Esophagus muscularis mucosa (tissue), 4 donors: Measurements from ENCODE around the gene UBE2U. TPM values are rescaled to one million over a fixed set of nuclear protein-coding genes. Genes with fewer than 3 reads are reported as not detected.
A peak's percentile ranks its signal among the peaks of the same experiment; 100 is the strongest.

Experiments used
- DNase-seq: peaks from one replicate; pipeline ENCODE4 v3.0.0-alpha.2; 2017; ENCODE audit errors: extremely low spot score
- H3K27ac ChIP-seq, 4 donors: fragments of 200-600 bp; sonication (generic); replicated peaks in 1 of 4; 1 replicate in 3 of 4; 2 replicates in 1 of 4; pipeline ENCODE4 v1.5.1; 2016 to 2019; ENCODE audit warnings: mild to moderate bottlenecking in 1 of 4
- H3K27me3 ChIP-seq, 4 donors: fragments of 200-600 bp; sonication (generic); one replicate each; pipeline versions ENCODE4 v1.5.1 to v1.6.0; 2016 to 2019
- H3K36me3 ChIP-seq, 4 donors: fragments of 200-600 bp; sonication (generic); one replicate each; pipeline ENCODE4 v1.5.1; 2016 to 2019
- H3K4me1 ChIP-seq, 4 donors: fragments of 200-600 bp; sonication (generic); one replicate each; pipeline ENCODE4 v1.5.1; 2016 to 2019
- H3K4me3 ChIP-seq, 4 donors: fragments of 200-600 bp; sonication (generic); 1 replicate in 2 of 4; 2 replicates in 2 of 4; pipeline ENCODE4 v1.5.1; 2016 to 2019; ENCODE audit warnings: mild to moderate bottlenecking in 4 of 4, moderate library complexity in 1 of 4
- H3K9me3 ChIP-seq, 4 donors: fragments of 200-600 bp; sonication (generic); 1 replicate in 3 of 4; 2 replicates in 1 of 4; pipeline ENCODE4 v1.5.1; 2016 to 2019
- CTCF ChIP-seq, 3 experiments: fragments of 200-600 bp in 2 of 3; fragments of 450-650 bp in 1 of 3; sonication (generic) in 2 of 3; IDR thresholded peaks; one replicate each; pipeline ENCODE4 v1.5.1; 2017 to 2019; ENCODE audit warnings: antibody characterized with exemption in 3 of 3, mild to moderate bottlenecking in 2 of 3, moderate library complexity in 1 of 3
- EP300 ChIP-seq: sonication (generic); formaldehyde crosslinking; IDR thresholded peaks from one replicate; pipeline ENCODE4 v1.6.1; 2017; ENCODE audit warnings: antibody characterized with exemption
- POLR2A ChIP-seq: fragments of 450-650 bp; IDR thresholded peaks from one replicate; pipeline ENCODE4 v1.6.1; 2017; ENCODE audit warnings: antibody characterized with exemption, moderate library complexity, mild to moderate bottlenecking, low read depth
- POLR2AphosphoS5 ChIP-seq, 2 donors: sonication (generic); formaldehyde crosslinking; IDR thresholded peaks; one replicate each; pipeline ENCODE4 v1.6.1; 2017; ENCODE audit warnings: antibody characterized with exemption in 2 of 2
- WGBS: methylation state at CpG from one replicate; pipeline ENCODE4 v1.1.5; 2018; 5-methylcytosine and 5-hydroxymethylcytosine counted together
- intact Hi-C: fragments of 100-400 bp; cut with DNase I; formaldehyde crosslinking; loops from one replicate; pipeline ENCODE4 v1.15.1; 2023
- total RNA-seq, 4 donors: library from RNA; depleted of rRNA; stranded (reverse); fragments of >200 nt; gene quantifications; one replicate each; pipeline versions ENCODE4 v1.1.0 to v1.2.1, GENCODE V29; 2016

Gene UBE2U
- total RNA-seq, 4 donors from 2014 or later: not detected

DNA sequence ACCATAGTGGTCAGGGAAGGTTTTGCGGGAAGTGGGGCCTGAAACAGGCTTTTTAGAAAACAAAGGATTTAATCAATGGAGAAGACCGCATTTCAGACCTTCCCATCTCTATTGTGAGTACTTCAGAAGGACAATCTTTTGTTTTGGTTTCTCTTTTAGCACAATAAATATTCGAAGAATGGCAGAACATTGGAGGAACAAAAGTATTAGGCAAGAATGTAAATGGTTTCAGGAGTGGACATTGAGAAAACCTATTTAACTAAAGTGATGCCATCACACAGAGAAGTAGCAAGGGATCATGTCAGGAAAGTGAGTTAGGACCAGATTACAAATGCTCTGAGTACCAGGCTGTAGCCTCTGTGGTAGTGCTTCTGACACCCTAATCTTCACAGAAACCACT, 26.8 kb upstream of the UBE2U start:
- TF ChIP-seq CTCF (IDR thresholded peaks at IDR 0.05) (no peak), POLR2A (no peak), POLR2AphosphoS5 (IDR thresholded peaks at IDR 0.05) (no peak), EP300 (no peak)

GRCh38 chr1:64179588-64179987, 23.8 kb upstream of the UBE2U start:
- no peaks in the 10 kb centered on the region for H3K9me3 ChIP-seq
- no peaks in the 10 kb centered on the region for H3K27me3 ChIP-seq
- no peak overlapping the region for H3K4me3 ChIP-seq
- peak; percentile 29 for DNase-seq
- no peak overlapping the region for H3K27ac ChIP-seq
- H3K36me3 ChIP-seq: peaks cover 0 to 19% (median 4%) of the 10 kb centered on the region in 4 donors
- TF ChIP-seq EP300 (no peak), POLR2AphosphoS5 (IDR thresholded peaks at IDR 0.05) (no peak), POLR2A (no peak), CTCF (IDR thresholded peaks at IDR 0.05) (no peak)
- H3K4me1 ChIP-seq: peaks cover 0 to 6% (median 2%) of the 10 kb centered on the region in 4 donors
- 91% methylated on average over 4 of the region's 4 CpGs for WGBS
- intact Hi-C loops: no loop called here

More for the DNA sequence above, 26.8 kb upstream of the UBE2U start:
- H3K4me3 ChIP-seq: no peak overlapping the region
- no peaks in the 10 kb centered on the region for H3K9me3 ChIP-seq
- peaks cover 0 to 19% (median 4%) of the 10 kb centered on the region in 4 donors for H3K36me3 ChIP-seq
- H3K27me3 ChIP-seq: no peaks in the 10 kb centered on the region
- DNase-seq: no peak
- H3K27ac ChIP-seq: no peak overlapping the region
- peaks cover 0 to 17% (median 12%) of the 10 kb centered on the region in 4 donors for H3K4me1 ChIP-seq
- WGBS: 89% methylated on average over 3 of the region's 3 CpGs
- intact Hi-C loops: no loop called here

DNA sequence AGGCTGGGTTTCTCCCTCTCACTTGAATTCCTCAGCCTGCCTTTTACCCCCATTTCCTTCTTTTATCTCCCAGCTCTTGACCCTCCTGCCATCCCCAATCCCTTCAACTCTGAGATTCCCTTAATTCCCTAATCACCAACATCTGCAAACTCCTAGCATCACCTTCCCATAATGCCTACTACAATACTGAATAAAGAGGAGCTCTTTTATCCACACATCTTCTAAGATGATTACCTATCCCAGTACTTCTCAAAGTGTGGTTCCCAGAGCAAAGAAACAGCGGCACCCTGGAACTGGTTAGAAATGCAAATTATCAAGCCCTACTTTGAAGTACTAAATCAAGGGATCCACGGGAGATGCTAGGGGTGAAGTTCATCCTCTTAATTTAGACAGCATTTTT, 21.2 kb upstream of the UBE2U start:
- intact Hi-C loops: no loop called here
- 98% methylated on average over 2 of the region's 2 CpGs for WGBS
- TF ChIP-seq POLR2AphosphoS5 (IDR thresholded peaks at IDR 0.05) (no peak), EP300 (no peak), POLR2A (no peak), CTCF (IDR thresholded peaks at IDR 0.05) (no peak)

DNA sequence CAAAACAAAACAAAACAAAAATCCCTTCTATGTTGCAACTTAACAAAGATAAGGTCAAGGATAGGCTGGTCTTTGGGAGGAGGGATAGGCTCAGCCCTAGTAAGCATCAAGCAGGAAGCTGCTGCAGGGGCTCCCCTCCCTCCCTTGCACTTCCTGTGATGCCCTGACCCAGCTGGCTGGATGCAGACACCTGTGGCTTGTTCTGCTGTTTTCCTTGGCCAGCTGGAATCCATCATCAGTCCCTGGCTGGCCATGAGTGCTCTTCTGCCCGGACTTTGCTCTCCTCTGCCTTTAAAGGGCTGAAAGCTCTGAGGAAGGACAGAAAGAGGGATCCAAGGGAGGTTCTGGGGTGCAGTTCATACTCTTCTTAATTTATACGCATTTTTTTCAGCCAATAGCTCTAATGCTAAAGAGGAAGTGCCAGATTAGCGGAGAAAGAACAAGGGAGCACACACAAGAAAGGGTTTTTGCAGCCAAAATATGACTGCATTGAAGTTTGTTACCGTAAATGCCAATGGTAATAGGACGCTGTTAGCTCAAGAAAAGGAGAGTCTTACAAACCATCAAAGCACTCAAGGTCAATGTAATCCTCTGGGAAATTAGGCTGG, 19.9 kb upstream of the UBE2U start:
- WGBS: 61% methylated on average over 5 of the region's 5 CpGs
- TF ChIP-seq POLR2AphosphoS5 (IDR thresholded peaks at IDR 0.05) (peak; percentile 21 to 33), CTCF (IDR thresholded peaks at IDR 0.05) (no peak)
- Histone ChIP-seq H3K4me1 (peaks cover 0 to 6% (median 2%) of the 10 kb centered on the region in 4 donors), H3K27me3 (no peaks in the 10 kb centered on the region), H3K36me3 (peaks cover 0 to under 1% (median under 1%) of the 10 kb centered on the region in 4 donors), H3K27ac (no peak overlapping the region), H3K4me3 (no peak overlapping the region), H3K9me3 (no peaks in the 10 kb centered on the region)
- peak; percentile 83 for DNase-seq
- intact Hi-C loops: no loop called here

More for the DNA sequence above, 21.2 kb upstream of the UBE2U start:
- H3K4me3 ChIP-seq: no peak overlapping the region
- H3K27ac ChIP-seq: no peak overlapping the region
- peaks cover 0 to 14% (median 4%) of the 10 kb centered on the region in 4 donors for H3K36me3 ChIP-seq
- H3K9me3 ChIP-seq: no peaks in the 10 kb centered on the region
- no peaks in the 10 kb centered on the region for H3K27me3 ChIP-seq
- peak; percentile 37 for DNase-seq
- H3K4me1 ChIP-seq: peaks cover 0 to 6% (median 2%) of the 10 kb centered on the region in 4 donors

DNA sequence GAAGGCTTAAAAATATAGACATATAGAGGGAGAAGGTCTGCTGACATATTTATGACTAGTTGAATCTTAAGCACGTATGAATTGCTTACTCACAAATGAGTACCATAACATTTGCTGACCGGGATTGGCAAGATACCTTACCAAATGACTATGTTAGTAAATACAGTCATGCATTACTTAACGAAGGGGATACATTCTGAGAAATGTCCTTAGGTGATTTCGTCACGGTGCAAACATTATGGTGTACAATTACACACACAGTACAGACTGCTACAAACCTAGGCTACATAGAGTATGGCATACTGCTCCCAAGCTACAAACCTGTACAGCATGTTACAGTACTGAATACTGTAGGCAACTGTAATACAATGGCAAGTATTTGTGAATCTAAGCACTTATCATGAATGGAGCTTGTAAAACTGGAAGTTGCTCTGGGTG, 19.4 kb upstream of the UBE2U start:
- no peaks in the 10 kb centered on the region for H3K27me3 ChIP-seq
- TF ChIP-seq EP300 (no peak), POLR2A (no peak)
- DNase-seq: peak; percentile 31
- peaks cover 0 to 6% (median 2%) of the 10 kb centered on the region in 4 donors for H3K4me1 ChIP-seq
- no peak overlapping the region for H3K4me3 ChIP-seq
- no peaks in the 10 kb centered on the region for H3K9me3 ChIP-seq
- H3K27ac ChIP-seq: no peak overlapping the region
- no peaks in the 10 kb centered on the region for H3K36me3 ChIP-seq
- 60% methylated on average over 5 of the region's 5 CpGs for WGBS
- intact Hi-C loops: no loop called here
